CD4-positive, CD25-positive, alpha-beta regulatory T cell (primary cell): ENCODE data around the gene RPH3AL. TPM values are rescaled to one million over a fixed set of nuclear protein-coding genes. Genes with fewer than 3 reads are reported as not detected.

Experiments
- ATAC-seq, 2 donors: fragments of 150-1000 bp; cut with Tn5 transposase; one replicate each; pipeline ENCODE4 v1.10.0; 2021; ENCODE audit warnings: low read depth in 2 of 2, moderate number of reproducible peaks in 2 of 2, moderate library complexity in 1 of 2
- DNase-seq, 3 donors: peaks; one replicate each; pipeline versions ENCODE4 v3.0.0 to v3.0.0-alpha.2; 2012 to 2022; ENCODE audit warnings: mixed read lengths in 1 of 3
- H3K27ac ChIP-seq: one replicate; pipeline ENCODE4 v1.7.0; 2013; ENCODE audit warnings: mild to moderate bottlenecking, low read length; ENCODE audit not compliant: insufficient read depth, poor library complexity, severe bottlenecking
- H3K27me3 ChIP-seq: one replicate; pipeline ENCODE4 v1.7.0; 2013; ENCODE audit warnings: low read length; ENCODE audit not compliant: control insufficient read depth, insufficient read depth
- H3K36me3 ChIP-seq: one replicate; pipeline ENCODE4 v1.7.0; 2013; ENCODE audit warnings: mild to moderate bottlenecking, low read length, moderate library complexity; ENCODE audit not compliant: control insufficient read depth, insufficient read depth
- H3K4me1 ChIP-seq: 2 replicates; pipeline ENCODE4 v1.7.0; 2013; ENCODE audit warnings: mild to moderate bottlenecking, low read length; ENCODE audit not compliant: insufficient read depth, control insufficient read depth, poor library complexity, severe bottlenecking
- H3K4me3 ChIP-seq: one replicate; pipeline ENCODE4 v1.7.0; 2013; ENCODE audit warnings: low read depth, mild to moderate bottlenecking, low read length, moderate library complexity
- H3K9me3 ChIP-seq, 2 experiments: 1 replicate in 1 of 2; 2 replicates in 1 of 2; pipeline ENCODE4 v1.7.0; 2013; ENCODE audit warnings: low read length in 2 of 2, mild to moderate bottlenecking in 1 of 2, moderate library complexity in 1 of 2; ENCODE audit not compliant: control insufficient read depth in 2 of 2
- H3K27ac Mint-ChIP-seq, 3 donors: one replicate each; pipeline ENCODE4 v1.8.0; 2020 to 2022; ENCODE audit warnings: mild to moderate bottlenecking in 3 of 3, mixed read lengths in 3 of 3, moderate library complexity in 2 of 3
- H3K27me3 Mint-ChIP-seq: one replicate; pipeline ENCODE4 v1.8.0; 2022; ENCODE audit warnings: mild to moderate bottlenecking, mixed read lengths
- H3K36me3 Mint-ChIP-seq: one replicate; pipeline ENCODE4 v1.8.0; 2020; ENCODE audit warnings: mixed read lengths
- H3K4me1 Mint-ChIP-seq, 4 donors: one replicate each; pipeline ENCODE4 v1.8.0; 2020 to 2022; ENCODE audit warnings: mixed read lengths in 4 of 4, mild to moderate bottlenecking in 1 of 4
- H3K4me3 Mint-ChIP-seq, 4 donors: one replicate each; pipeline ENCODE4 v1.8.0; 2020 to 2022; ENCODE audit warnings: mild to moderate bottlenecking in 4 of 4, mixed read lengths in 4 of 4, moderate library complexity in 3 of 4
- H3K9me3 Mint-ChIP-seq, 7 donors: one replicate each; pipeline ENCODE4 v1.8.0; 2020 to 2022; ENCODE audit warnings: mixed read lengths in 7 of 7, mild to moderate bottlenecking in 3 of 7, moderate library complexity in 2 of 7
- polyA plus RNA-seq, 4 donors: library from polyadenylated mRNA; unstranded; fragments of 300-500 nt; fragmentation: Illumina TruSeq; gene quantifications; one replicate each; pipeline ENCODE4 v1.2.3, GENCODE V29; 2021
- total RNA-seq: library from RNA; stranded (reverse); gene quantifications from one replicate; pipeline ENCODE4 v1.2.3, GENCODE V29; 2022

Gene RPH3AL
- total and polyA plus RNA-seq, 5 donors from 2014 or later, result 0.65 to 5.6 (median 3.0) TPM

DNA sequence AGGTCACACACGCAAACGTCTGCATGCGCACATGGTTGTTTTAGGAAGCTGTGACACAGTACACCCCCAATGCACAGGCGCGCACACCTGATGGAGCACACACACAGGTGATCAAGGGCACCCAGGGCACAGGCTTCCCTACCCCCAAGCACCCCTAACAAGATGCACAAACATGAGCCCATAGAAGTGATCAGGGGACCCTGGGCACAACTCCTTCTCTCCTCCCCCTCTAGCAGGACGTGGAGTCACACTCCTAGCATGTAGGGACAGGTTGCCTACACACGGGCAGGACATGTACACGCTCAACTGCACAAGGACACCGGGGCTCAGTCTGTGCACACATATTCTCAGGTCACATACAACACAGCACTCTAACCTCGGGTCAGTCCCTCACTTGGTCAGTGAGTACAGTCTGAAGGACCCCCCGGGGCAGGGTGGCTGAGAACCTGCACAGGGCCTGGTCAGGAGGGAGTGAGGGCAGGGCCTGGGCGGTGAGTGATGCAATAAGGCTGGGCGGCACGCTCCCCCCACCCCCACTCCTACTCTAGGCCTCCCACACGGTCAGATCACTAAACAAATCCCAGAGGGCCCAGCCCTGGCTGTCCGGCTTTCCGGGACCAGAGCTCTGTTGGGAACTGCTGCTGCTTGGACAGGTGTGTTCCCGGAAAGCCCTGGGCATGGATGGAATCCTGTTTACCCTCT lies 170.4 kb downstream of the RPH3AL start:
- no peak overlapping the region for H3K4me3 ChIP-seq
- Mint-ChIP-seq H3K4me1 (peaks cover 0 to 23% (median 3%) of the 10 kb centered on the region in 4 donors), H3K4me3 (peak overlapping the region in 3 of 4 donors; percentile 44 to 70 (median 65)), H3K27me3 (peaks cover 54% of the 10 kb centered on the region), H3K27ac (no peak overlapping the region), H3K36me3 (no peaks in the 10 kb centered on the region), H3K9me3 (peaks cover 0 to 2% (median 0%) of the 10 kb centered on the region in 7 donors)
- peaks cover 2% of the 10 kb centered on the region for H3K27me3 ChIP-seq
- ATAC-seq (no peak), DNase-seq (no peak)
- H3K36me3 ChIP-seq, result no peaks in the 10 kb centered on the region
- peaks cover 4% of the 10 kb centered on the region for H3K4me1 ChIP-seq
- no peaks in the 10 kb centered on the region for H3K9me3 ChIP-seq
- H3K27ac ChIP-seq, result no peak overlapping the region

DNA sequence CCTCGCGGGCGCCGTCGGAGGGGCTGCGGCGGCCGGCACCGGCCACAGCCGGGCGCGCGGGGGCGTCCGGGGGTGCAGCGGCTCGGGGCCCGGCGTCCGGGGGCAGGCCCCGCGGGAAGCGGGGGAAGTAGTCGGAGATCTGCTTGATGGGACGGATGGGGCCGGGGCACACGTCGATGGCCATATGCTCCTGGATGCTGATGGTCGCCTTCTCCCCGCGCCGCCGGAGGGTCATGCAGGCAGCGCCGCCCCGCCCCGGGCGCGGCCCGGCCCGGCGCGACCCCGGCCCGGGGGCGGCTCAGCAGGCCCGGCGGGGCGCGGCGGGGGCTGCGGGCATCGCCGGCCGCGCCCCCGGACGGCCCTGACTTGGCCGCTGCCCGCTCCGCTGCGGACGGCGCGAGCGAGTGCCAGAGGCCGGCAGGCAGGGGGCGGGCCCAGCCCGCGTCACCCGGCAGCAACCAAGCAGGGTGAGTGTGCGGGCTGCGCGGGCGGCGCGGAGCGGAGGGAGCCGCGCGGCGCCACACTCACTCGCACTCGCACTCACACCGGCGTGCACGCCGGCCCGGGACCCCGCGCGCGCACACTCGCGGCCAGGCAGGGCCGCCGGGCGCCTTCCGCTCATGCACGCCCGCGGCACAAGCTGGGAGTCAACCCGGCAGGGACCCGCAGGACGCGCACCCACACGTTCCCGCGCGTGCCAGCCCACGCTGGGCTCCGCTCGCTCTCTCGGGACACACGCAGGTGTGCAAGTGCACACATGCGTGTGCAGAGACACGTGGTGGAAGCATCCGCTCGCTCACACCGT lies 171.2 kb downstream of the RPH3AL start, which contains the start of gene DOC2B:
DOC2B (minus strand) TSS at position 406 of the 805 bp plus-strand sequence; CDS start at position 235, 171 bp downstream.
- peaks cover 56% of the 10 kb centered on the region for H3K27me3 Mint-ChIP-seq
- H3K4me3 ChIP-seq, result no peak within 1 kb of the TSS
- H3K9me3 Mint-ChIP-seq, result peaks cover 0 to 2% (median 0%) of the 10 kb centered on the region in 7 donors
- DNase-seq, result no peak
- H3K27me3 ChIP-seq, result peaks cover 2% of the 10 kb centered on the region
- H3K27ac Mint-ChIP-seq, result no peak within 1 kb of the TSS
- H3K27ac ChIP-seq, result no peak within 1 kb of the TSS
- H3K4me3 Mint-ChIP-seq, result peak within 1 kb of the TSS in 3 of 4 donors; percentile 44 to 70 (median 65)
- no peaks in the 10 kb centered on the region for H3K9me3 ChIP-seq
- H3K36me3 Mint-ChIP-seq, result no peaks in the 10 kb centered on the region
- no peaks in the 10 kb centered on the region for H3K36me3 ChIP-seq
- peaks cover 0 to 22% (median 3%) of the 10 kb centered on the region in 4 donors for H3K4me1 Mint-ChIP-seq
- H3K4me1 ChIP-seq, result peaks cover 4% of the 10 kb centered on the region
- ATAC-seq, result no peak

DNA sequence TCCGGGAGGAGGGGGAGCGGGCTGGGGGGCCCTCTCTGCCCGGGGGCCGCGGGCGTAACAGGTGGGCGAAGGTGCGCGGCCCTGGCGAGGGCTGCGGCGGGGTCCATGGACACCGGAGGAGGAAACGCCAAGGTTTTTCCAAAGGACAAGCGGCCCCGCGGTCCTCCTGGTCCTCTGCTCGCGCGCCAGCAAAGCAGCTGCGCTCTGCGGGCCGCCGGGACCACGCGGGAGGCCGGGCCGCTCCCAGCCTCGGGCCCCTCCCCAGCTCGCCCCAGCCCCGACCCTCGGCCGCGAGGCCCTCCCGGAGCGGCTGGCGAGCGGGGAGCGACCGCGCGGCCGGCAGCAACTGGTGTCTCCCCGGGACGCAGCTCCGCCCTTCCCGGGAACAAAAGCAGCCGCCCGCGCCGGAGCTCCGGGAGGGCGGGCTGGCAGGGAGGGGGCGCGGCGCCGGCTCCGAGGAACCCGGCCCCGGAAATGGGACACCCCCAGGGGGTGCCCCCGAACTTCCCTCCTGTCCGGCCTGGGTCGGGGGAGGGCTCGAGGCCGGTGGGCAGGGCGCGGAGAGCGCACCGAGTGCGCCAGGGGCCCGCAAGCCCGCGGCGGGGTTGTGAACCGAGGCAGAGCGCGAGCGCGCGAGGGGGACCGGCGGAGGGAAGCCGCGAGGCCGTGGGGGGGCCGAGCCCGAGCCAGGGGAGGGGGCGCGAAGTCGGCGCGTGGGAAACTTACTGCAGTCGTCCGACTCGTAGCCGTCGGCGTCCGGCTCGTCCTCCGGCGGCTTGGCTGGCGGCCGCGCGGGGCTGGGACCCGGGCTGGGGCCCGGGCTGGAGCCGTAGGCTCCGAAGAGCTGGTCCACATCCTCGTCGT lies 172.0 kb downstream of the RPH3AL start:
- DNase-seq (no peak), ATAC-seq (no peak)
- no peaks in the 10 kb centered on the region for H3K36me3 Mint-ChIP-seq
- Histone ChIP-seq H3K36me3 (no peaks in the 10 kb centered on the region), H3K27me3 (peaks cover 2% of the 10 kb centered on the region), H3K4me1 (peaks cover 4% of the 10 kb centered on the region), H3K27ac (no peak overlapping the region), H3K9me3 (no peaks in the 10 kb centered on the region), H3K4me3 (no peak overlapping the region)
- peaks cover 0 to 2% (median 0%) of the 10 kb centered on the region in 7 donors for H3K9me3 Mint-ChIP-seq
- H3K4me3 Mint-ChIP-seq, result no peak overlapping the region
- no peak overlapping the region for H3K27ac Mint-ChIP-seq
- H3K4me1 Mint-ChIP-seq, result peaks cover 0 to 13% (median 3%) of the 10 kb centered on the region in 4 donors
- H3K27me3 Mint-ChIP-seq, result peaks cover 51% of the 10 kb centered on the region

DNA sequence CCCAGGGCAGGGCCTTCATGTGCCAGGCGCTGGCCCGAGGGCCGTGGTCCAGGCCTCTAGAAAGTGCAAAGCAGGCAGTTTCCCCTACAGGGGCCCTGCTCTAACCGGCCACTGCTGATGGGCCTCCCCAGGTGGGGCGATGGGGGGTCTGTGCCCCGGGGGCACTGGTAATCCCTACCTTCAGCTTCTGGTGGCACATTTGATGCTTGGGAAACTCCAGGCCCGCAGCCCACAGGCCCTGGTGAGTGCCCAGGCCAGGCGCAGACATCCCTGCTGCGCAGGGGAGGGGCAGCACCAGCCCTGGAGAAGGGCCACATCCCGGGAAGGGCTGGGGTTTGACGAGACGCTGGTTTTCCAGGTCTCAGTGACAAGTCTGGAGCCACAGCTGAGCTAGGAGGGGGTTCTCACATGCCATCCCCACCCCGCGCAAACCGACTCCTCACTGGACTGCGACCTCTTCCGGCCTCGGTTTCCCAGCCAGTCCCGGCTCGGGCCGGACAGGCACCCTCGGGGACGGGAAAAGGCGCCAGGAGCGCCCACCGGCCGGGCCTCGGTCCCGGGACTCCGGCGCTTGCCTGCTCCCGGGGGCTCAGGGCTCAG lies 172.7 kb downstream of the RPH3AL start:
- Histone ChIP-seq H3K27me3 (peaks cover 2% of the 10 kb centered on the region), H3K4me3 (no peak overlapping the region), H3K4me1 (peaks cover 4% of the 10 kb centered on the region), H3K36me3 (no peaks in the 10 kb centered on the region), H3K27ac (no peak overlapping the region), H3K9me3 (no peaks in the 10 kb centered on the region)
- H3K27ac Mint-ChIP-seq, result no peak overlapping the region
- peaks cover 0 to 1% (median 0%) of the 10 kb centered on the region in 7 donors for H3K9me3 Mint-ChIP-seq
- no peak overlapping the region for H3K4me3 Mint-ChIP-seq
- DNase-seq (no peak), ATAC-seq (no peak)
- H3K27me3 Mint-ChIP-seq, result peaks cover 47% of the 10 kb centered on the region
- H3K4me1 Mint-ChIP-seq, result peaks cover 0 to 6% (median 3%) of the 10 kb centered on the region in 4 donors
- no peaks in the 10 kb centered on the region for H3K36me3 Mint-ChIP-seq

DNA sequence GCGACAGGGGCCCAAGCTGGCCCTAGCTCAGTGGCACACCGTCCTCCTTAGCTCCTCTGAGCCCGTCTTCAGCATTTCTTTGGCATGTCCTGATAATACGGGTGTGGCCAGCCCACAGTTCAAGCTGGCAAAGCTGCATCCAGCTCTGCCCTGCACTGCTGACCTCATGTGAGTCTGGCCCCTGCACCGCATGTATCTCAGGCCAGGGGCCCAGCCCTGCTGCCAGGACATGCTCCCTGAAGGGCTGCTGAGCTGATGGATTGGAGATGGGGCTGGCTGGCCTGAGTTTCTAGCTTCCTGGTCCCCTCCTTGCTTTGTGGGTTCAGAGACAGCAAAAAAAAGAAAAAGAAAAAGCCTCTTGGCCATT lies 173.6 kb downstream of the RPH3AL start:
- H3K27me3 Mint-ChIP-seq, result peaks cover 45% of the 10 kb centered on the region

DNA sequence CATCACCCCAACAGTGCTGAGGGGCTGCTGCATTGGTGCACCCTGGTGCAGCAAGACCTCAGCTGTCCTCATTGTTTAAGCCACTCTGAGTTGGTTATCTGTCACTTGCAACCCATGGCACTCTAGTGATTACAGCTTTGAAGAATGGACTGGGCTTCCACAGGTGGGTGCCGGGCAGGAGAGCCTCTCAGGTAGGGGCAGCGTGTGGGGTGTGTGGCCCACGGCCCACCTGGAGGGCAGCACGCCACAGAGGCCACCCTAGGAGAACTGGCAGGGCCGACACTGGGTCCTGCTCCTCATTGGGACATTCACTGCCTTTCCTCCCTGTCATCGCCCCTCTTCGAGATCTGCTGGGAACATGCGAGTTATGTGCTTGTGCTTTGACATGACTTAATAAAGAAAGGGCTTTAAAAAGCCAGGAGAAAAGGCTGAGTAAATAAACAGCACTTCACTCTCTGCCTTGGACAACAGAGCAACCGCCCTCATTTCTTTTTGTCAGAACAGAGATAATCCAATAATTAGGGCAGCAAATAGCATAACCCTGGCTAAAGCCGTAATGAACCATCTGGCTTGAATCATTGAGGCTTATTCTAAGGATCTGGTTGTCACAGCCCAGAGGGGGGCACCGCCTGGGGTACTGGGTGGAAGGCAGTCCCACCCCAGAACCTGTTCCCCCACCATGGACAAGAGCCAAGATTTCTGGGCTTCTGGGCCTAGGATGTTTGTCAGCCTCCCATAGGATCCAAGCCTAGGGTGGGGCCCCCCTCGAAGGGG lies 174.1 kb downstream of the RPH3AL start:
- no peak overlapping the region for H3K27ac ChIP-seq
- H3K4me3 Mint-ChIP-seq, result no peak overlapping the region
- H3K4me1 Mint-ChIP-seq, result peaks cover 0 to 6% (median under 1%) of the 10 kb centered on the region in 4 donors
- H3K4me3 ChIP-seq, result no peak overlapping the region
- H3K4me1 ChIP-seq, result peaks cover 4% of the 10 kb centered on the region
- peaks cover 2% of the 10 kb centered on the region for H3K27me3 ChIP-seq
- H3K27me3 Mint-ChIP-seq, result peaks cover 40% of the 10 kb centered on the region
- H3K9me3 ChIP-seq, result no peaks in the 10 kb centered on the region
- no peaks in the 10 kb centered on the region for H3K36me3 ChIP-seq
- no peak overlapping the region for H3K27ac Mint-ChIP-seq
- no peak for ATAC-seq
- no peaks in the 10 kb centered on the region for H3K36me3 Mint-ChIP-seq
- DNase-seq, result no peak
- peaks cover 0 to under 1% (median 0%) of the 10 kb centered on the region in 7 donors for H3K9me3 Mint-ChIP-seq

More for the DNA sequence above, 173.6 kb downstream of the RPH3AL start:
- H3K36me3 ChIP-seq, result no peaks in the 10 kb centered on the region
- Mint-ChIP-seq H3K27ac (no peak overlapping the region), H3K36me3 (no peaks in the 10 kb centered on the region), H3K4me3 (no peak overlapping the region), H3K4me1 (peaks cover 0 to 6% (median 3%) of the 10 kb centered on the region in 4 donors), H3K9me3 (peaks cover 0 to 1% (median 0%) of the 10 kb centered on the region in 7 donors)
- no peak overlapping the region for H3K27ac ChIP-seq
- peaks cover 4% of the 10 kb centered on the region for H3K4me1 ChIP-seq
- ATAC-seq, result no peak
- H3K27me3 ChIP-seq, result peaks cover 2% of the 10 kb centered on the region
- no peak overlapping the region for H3K4me3 ChIP-seq
- H3K9me3 ChIP-seq, result no peaks in the 10 kb centered on the region
- DNase-seq, result no peak
